ENCODE results near the gene MYCBPAP. TPM values are rescaled to one million over a fixed set of nuclear protein-coding genes. Genes with fewer than 3 reads are reported as not detected.

The MYCBPAP gene
- total RNA-seq, 4 donors from 2014 or later, result 0.38 to 2.3 (median 0.54) TPM

DNA sequence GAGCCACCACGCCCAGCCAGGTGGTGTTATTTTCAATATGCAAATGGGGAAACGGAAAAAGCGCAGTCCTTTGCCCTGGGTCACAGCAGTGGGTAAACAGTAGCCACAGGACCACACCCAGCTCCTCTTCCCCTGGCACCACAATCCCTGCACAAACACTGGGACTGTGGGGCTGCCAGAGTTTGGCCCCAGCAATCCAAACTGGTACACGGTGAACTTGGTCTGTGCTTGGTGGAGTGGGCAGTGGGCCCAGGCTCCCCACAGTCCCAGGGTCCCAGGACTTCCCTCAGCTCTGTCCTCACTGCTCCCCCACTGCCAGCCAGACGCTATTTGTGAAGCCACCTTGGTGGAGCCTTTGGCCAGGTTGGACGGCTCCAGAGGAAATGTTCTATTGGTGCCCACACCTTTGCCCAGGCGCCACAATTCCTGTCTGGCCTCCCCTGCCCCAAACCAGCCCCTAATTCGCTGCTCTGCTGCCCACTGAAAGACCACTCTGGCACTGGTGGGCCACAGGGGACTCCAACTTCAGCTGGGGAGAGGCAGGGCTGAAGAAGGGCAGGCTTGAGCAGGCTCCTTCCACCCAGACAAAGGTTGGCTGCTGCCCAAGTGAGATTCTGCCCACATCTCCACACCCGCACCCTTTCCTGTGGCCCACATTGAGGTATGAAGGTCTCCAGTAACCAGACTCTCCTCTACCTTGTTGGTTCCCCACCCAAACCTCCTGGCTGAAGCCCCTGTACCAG lies 41.7 kb upstream of the MYCBPAP start:
- no peak overlapping the region for H3K4me3 ChIP-seq (ENCODE audit: low read depth, poor library complexity, severe bottlenecking)
- TF ChIP-seq POLR2A (IDR thresholded peaks at IDR 0.05), result no peak
- TF ChIP-seq, protein P1, sequence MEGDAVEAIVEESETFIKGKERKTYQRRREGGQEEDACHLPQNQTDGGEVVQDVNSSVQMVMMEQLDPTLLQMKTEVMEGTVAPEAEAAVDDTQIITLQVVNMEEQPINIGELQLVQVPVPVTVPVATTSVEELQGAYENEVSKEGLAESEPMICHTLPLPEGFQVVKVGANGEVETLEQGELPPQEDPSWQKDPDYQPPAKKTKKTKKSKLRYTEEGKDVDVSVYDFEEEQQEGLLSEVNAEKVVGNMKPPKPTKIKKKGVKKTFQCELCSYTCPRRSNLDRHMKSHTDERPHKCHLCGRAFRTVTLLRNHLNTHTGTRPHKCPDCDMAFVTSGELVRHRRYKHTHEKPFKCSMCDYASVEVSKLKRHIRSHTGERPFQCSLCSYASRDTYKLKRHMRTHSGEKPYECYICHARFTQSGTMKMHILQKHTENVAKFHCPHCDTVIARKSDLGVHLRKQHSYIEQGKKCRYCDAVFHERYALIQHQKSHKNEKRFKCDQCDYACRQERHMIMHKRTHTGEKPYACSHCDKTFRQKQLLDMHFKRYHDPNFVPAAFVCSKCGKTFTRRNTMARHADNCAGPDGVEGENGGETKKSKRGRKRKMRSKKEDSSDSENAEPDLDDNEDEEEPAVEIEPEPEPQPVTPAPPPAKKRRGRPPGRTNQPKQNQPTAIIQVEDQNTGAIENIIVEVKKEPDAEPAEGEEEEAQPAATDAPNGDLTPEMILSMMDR (IDR thresholded peaks at IDR 0.05), result no peak
- intact Hi-C loops (cut with DNase I; ENCODE audit: low total_unique reads), result no loop called here
- WGBS, 2 donors, result 67 to 69% methylated on average over 9 of the region's 9 CpGs
- no peak for DNase-seq (ENCODE audit: low spot score in 2 of 2)

DNA sequence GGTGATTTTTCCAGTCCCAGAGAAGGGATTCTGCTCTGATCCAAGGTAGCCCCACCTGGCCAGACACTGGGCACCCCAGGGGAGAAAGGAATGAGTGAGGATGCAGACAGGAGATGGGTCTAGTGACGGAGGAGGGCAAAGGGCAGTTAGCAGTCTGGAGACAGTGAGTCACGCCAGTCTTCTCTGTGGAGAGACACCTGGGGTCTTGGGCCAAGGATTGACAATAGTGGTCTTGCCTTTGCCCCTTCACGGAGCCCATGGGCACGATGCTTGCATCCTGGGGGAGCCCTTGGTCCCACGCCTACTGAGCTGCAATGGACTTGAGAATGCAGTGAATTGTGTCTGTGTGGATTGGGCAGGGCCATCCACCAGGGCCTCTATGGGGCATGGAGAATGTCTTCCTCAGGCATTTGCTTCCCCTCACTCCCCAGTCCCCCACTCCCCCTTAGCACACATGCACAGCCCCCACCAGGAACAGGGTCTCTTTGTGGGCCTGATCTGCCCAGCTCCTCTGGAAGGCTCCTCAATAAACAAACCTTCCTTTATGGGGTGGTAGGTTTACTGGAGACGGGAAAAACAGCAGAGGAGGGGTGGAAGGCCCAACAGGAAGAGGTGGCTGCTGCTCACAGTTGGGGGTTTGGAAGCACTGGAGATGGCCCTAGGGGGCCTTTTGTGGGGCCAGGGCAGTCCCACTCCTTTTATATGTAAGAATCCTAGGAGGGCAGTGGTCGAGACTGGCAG lies 41.0 kb upstream of the MYCBPAP start:
- no peak for TF ChIP-seq POLR2A (IDR thresholded peaks at IDR 0.05)
- TF ChIP-seq, protein P1 (IDR thresholded peaks at IDR 0.05), result no peak
- intact Hi-C loops (cut with DNase I; ENCODE audit: low total_unique reads), result no loop called here
- no peak overlapping the region for H3K4me3 ChIP-seq (ENCODE audit: low read depth, poor library complexity, severe bottlenecking)
- WGBS, 2 donors, result 79 to 81% methylated on average over 7 of the region's 7 CpGs
- no peak for DNase-seq (ENCODE audit: low spot score in 2 of 2)

DNA sequence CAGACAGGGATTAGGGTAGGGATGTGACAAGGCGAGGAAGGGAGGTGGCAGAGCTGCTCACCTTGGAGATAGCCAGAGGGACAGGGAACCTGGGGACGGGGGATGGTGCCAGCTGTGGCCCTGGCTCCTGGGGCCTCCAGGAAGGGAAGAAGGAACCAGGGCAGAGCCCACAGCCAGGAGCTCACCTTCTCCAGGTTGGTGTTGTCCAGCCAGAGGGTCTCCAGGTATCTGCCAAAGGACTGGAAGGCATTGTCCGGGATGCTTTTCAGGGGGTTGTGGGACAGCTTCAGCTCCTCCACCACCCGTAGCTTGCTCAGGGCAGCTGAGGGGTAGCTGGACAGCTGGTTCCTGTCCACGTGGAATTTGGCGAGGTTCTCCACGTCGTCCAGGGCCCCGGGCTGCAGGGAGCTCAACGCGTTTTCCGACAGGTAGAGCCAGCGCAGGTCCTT lies 40.4 kb upstream of the MYCBPAP start:
- DNase-seq (ENCODE audit: low spot score in 2 of 2), result no peak
- 72 to 84% methylated on average over 13 of the region's 13 CpGs for WGBS, 2 donors

DNA sequence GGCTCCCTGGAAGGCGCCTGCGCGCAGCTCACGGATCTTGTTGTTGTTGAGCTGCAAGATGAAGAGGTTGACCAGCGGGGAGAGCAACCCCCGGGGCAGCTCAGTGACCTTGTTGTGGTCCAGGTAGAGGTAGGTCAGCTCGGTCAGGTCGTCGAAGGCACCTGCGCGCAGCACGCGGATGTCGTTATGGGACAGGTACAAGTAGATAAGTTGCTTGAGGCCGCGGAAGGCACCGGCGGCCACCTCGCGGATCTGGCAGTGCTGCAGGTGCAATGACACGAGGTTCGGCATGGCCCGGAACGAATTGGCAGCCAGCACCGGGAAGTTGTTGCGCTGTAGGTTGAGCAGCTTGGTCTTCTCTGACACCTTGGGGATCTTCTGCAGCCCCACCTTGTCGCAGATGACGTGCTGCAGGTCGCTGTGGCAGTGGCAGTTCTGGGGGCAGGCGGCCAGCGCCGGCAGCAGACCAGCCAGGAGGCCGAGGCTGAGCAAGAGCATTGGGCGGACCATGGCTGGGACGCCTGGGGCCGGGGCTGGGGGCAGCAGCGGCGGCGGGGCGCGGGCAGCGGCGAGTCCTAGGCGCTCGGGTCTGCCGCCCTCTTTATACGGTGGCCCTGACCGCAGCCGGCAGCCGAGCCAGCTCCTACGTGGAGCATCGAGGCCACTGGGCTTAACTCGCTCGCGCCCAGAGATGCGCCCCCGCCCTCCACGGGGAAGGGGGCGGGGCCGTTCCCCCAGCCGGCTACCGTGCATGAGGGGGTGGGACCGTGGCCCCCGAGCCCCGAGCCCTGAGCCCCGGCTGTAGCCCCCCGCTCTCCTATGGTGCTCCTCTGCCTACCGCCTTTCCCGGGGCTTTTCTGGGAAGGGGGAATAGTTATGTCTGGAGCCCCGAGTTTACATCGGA lies 39.7 kb upstream of the MYCBPAP start, which contains the start of gene CHAD:
Gene CHAD (minus strand): TSS at position 577 of the 904 bp plus-strand sequence. CDS start 67 bp downstream, at position 510.
- 32 to 42% methylated on average over 37 of the region's 71 CpGs for WGBS, 2 donors
- no peak within 1 kb of the TSS for H3K4me3 ChIP-seq (ENCODE audit: low read depth, poor library complexity, severe bottlenecking)
- no peak for DNase-seq (ENCODE audit: low spot score in 2 of 2)
- TF ChIP-seq, protein P1 (IDR thresholded peaks at IDR 0.05), result no peak
- TF ChIP-seq POLR2A (IDR thresholded peaks at IDR 0.05), result no peak
- intact Hi-C loops (cut with DNase I; ENCODE audit: low total_unique reads), result no loop called here

More for the DNA sequence above, 40.4 kb upstream of the MYCBPAP start:
- intact Hi-C loops (cut with DNase I; ENCODE audit: low total_unique reads), result no loop called here
- TF ChIP-seq, protein P1 (IDR thresholded peaks at IDR 0.05), result no peak
- TF ChIP-seq POLR2A (IDR thresholded peaks at IDR 0.05), result no peak
- H3K4me3 ChIP-seq (ENCODE audit: low read depth, poor library complexity, severe bottlenecking), result no peak overlapping the region

DNA sequence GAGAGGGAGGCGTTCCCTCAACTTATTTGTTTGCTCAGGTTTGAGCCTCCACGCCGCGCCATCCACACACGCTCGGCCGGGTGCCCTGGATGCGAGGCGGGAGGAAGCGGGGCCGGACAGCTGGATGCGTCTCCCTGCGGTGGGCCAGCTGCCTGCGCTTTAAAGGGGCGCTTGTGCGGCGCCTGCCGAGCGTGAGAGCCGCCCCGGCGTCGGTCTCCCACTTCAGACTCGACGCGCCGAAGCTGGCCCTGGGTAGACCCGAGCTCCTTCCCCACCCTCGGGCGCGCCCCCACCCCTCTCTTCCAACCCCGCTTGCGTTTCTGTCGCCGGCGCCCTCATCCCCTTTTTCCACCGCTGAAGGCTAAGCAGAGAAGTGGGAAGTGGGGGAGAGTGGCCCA lies 39.0 kb upstream of the MYCBPAP start:
- intact Hi-C loops (cut with DNase I; ENCODE audit: low total_unique reads), result no loop called here
- WGBS, 2 donors, result 2 to 3% methylated on average over 32 to 34 of the region's 37 CpGs
- no peak overlapping the region for H3K4me3 ChIP-seq (ENCODE audit: low read depth, poor library complexity, severe bottlenecking)
- TF ChIP-seq, protein P1 (IDR thresholded peaks at IDR 0.05), result no peak
- TF ChIP-seq POLR2A (IDR thresholded peaks at IDR 0.05), result no peak
- DNase-seq (ENCODE audit: low spot score in 2 of 2), result no peak

All from lower leg skin (tissue), 4 donors.